IPS DF 6.9 (cell line): ENCODE results near the gene GRPEL2.

Experiments
- DNase-seq: peaks from one replicate; pipeline ENCODE4 v3.0.0-alpha.2; 2013; ENCODE audit warnings: low read depth, low spot score
- H3K27ac ChIP-seq: one replicate; pipeline ENCODE4 v1.5.1; 2013; ENCODE audit warnings: low read length, control low read depth
- H3K27me3 ChIP-seq: 2 replicates; pipeline ENCODE4 v1.6.1; 2013; ENCODE audit warnings: mild to moderate bottlenecking, low read length; ENCODE audit not compliant: control insufficient read depth, insufficient read depth
- H3K36me3 ChIP-seq: 2 replicates; pipeline ENCODE4 v1.6.1; 2013; ENCODE audit warnings: low read length; ENCODE audit not compliant: control insufficient read depth, insufficient read depth
- H3K4me1 ChIP-seq: 2 replicates; pipeline ENCODE4 v1.6.1; 2013; ENCODE audit warnings: low read length; ENCODE audit not compliant: control insufficient read depth, insufficient read depth
- H3K4me3 ChIP-seq: 2 replicates; pipeline ENCODE4 v1.5.1; 2013; ENCODE audit warnings: mild to moderate bottlenecking, low read length
- H3K9me3 ChIP-seq: 2 replicates; pipeline ENCODE4 v1.6.1; 2013; ENCODE audit warnings: low read length, inconsistent platforms; ENCODE audit not compliant: control insufficient read depth, insufficient read depth
- WGBS: extraction: QIAGEN DNeasy Blood & Tissue Kit; methylation state at CpG from one replicate; pipeline ENCODE4 v1.1.7; 2013; ENCODE audit warnings: mixed read lengths, missing lambda C conversion rate; ENCODE audit not compliant: insufficient read length, insufficient coverage; 5-methylcytosine and 5-hydroxymethylcytosine counted together

The GRPEL2 gene

DNA sequence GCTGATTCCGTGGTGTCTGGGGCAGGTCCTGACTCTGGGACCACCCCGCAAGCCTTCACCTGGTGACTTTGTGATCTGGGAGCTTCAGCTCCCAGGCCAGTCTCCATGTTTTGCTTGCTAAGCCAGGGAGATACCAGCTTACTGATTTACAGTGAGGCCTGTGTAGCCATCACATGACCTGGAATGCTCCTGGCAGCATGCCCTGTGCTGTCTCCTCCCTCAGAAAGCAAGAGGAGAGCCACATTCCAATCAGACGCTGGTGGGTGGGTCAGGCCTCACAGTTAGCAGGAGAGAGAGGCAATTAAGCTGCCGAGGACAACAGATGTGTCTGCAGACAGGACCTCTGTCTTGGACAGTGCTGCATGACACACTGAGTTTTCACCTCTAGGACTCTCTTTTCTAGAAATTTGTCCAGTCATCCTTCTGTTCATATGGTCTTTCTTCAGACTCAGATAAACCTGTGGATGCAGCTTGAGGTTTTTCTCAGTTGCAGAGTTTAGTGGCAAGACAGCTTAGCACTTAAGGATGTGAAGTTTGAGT is 24.4 kb upstream of the GRPEL2 start:
- no peak for DNase-seq
- no peaks in the 10 kb centered on the region for H3K4me1 ChIP-seq

DNA sequence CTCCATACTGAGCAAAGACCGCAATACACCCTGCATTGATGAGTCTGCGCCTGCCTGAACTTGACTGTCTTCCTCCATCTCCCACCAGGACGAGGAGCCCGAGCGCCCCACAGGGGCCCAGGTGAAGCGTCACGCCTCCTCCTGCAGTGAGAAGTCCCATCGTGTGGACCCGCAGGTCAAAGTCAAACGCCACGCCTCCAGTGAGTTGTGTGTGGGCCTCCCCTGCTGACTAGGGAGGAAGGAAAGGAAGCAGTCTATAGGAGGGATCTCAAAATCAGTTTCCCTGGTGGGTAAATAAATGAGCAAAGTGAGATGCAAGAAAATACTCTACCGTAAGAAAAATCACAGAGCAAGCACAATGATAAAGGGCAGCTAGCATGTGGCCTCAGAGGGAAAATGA is 22.8 kb upstream of the GRPEL2 start:
- DNase-seq, result no peak
- H3K9me3 ChIP-seq, result no peaks in the 10 kb centered on the region
- no peaks in the 10 kb centered on the region for H3K36me3 ChIP-seq
- H3K27me3 ChIP-seq, result no peaks in the 10 kb centered on the region
- no peak overlapping the region for H3K27ac ChIP-seq
- no peak overlapping the region for H3K4me3 ChIP-seq
- no CpG with 5 or more reads among the region's 12 CpGs for WGBS
- no peaks in the 10 kb centered on the region for H3K4me1 ChIP-seq

More for the DNA sequence above, 24.4 kb upstream of the GRPEL2 start:
- no CpG with 5 or more reads among the region's 4 CpGs for WGBS
- Histone ChIP-seq H3K27me3 (no peaks in the 10 kb centered on the region), H3K9me3 (no peaks in the 10 kb centered on the region), H3K4me3 (no peak overlapping the region), H3K36me3 (no peaks in the 10 kb centered on the region), H3K27ac (no peak overlapping the region)

DNA sequence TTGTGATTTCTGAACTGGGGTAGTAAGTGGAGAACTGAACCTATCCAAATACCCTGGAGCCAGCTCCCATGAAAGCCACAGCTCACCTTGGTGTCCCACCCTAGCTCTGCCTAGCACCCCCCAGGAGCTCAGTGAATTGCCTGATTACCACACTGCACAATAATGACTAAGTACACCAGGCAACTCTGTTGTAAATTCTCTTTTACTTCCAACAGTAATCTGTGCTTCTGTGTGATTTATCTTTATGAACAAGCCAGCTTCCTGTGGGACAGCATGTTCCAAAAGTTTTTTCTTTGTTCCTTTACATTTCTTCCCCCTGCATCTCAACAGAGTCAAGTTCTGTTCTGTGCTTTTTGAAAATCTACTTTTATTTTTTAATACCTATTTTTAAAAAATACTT is 22.1 kb upstream of the GRPEL2 start:
- Histone ChIP-seq H3K36me3 (no peaks in the 10 kb centered on the region), H3K4me3 (no peak overlapping the region), H3K9me3 (no peaks in the 10 kb centered on the region), H3K27me3 (no peaks in the 10 kb centered on the region), H3K27ac (no peak overlapping the region), H3K4me1 (no peaks in the 10 kb centered on the region)
- DNase-seq, result no peak

DNA sequence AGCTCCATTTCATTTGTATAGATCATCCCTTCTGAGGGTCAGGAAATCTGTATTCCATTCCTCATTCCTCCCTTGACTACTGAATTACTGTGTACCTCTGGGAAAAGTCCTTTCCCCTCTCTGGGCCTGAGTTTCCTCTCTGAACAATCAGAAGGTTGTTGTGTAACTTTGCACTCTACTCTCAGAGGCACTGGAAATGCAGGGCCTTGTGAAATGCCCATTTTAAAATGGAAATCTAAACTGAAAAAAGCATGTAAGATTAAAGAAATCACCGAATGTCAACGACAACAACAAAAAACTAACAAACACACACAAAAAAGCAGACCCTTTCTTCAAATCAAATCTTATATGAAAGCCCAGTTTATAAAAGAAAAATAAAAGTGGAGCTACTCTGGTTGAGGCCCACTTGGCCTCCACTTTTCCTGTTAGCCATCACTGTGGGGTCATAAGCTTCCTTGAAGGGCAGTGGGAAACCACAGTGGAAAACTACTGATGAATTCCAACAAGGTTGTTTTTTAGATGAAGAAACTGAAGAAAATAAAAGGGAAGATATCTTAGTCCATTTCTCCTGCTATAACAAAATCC is 21.6 kb upstream of the GRPEL2 start:
- DNase-seq, result no peak
- Histone ChIP-seq H3K9me3 (no peaks in the 10 kb centered on the region), H3K4me1 (no peaks in the 10 kb centered on the region), H3K27ac (no peak overlapping the region), H3K27me3 (no peaks in the 10 kb centered on the region), H3K4me3 (no peak overlapping the region), H3K36me3 (no peaks in the 10 kb centered on the region)
- WGBS, result 100% methylated on average over 2 of the region's 2 CpGs

DNA sequence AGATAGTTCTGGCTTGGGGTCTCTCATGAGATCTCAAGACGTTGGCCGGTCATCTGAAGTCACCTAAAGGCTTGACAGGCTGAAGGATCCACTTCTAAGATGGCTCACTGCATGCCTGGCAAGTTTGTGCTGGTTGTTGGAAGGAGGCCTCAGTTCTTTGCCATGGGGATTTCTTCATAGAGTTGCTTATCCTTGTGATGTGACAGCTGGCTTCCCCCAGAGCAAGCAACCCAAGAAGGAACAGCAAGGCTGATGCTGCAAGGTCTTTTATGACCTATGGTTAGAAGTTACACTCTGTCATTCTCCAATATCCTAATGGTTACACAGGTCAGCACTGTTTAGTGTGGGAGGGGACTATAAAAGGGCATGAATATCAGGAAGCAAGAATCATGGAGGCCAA is 20.7 kb upstream of the GRPEL2 start:
- no peaks in the 10 kb centered on the region for H3K27me3 ChIP-seq
- DNase-seq, result no peak
- no CpG with 5 or more reads among the region's 2 CpGs for WGBS
- H3K36me3 ChIP-seq, result no peaks in the 10 kb centered on the region
- H3K4me1 ChIP-seq, result no peaks in the 10 kb centered on the region
- no peaks in the 10 kb centered on the region for H3K9me3 ChIP-seq
- H3K4me3 ChIP-seq, result no peak overlapping the region
- H3K27ac ChIP-seq, result no peak overlapping the region

DNA sequence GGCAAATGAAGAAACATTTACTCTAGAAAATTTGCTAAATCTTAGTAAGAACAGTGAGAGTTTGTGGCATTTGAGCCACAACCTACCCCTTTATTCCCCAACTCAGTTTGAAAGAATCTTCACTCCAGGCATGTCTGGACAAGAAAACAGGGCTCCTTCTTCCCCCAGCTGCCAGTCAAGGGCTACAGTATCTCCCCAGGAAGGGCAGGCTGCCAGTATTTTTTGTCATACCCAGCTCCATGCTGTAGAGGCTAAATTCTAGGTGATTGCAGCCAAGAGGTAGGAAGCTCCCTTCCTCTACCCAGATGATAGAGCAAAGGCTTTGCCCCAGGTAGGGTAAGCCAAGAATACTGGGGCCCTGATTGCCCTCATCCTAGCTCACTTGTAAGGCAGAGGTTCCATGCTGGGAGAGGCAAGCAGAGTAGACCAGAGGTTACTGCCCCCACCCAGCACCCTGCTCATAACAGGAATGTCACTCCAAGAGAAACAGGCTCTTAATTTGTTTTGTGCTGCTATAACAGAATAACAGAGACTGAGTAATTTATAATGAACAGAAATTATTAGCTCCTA is 20.0 kb upstream of the GRPEL2 start:
- no peaks in the 10 kb centered on the region for H3K9me3 ChIP-seq
- H3K4me3 ChIP-seq, result no peak overlapping the region
- H3K36me3 ChIP-seq, result no peaks in the 10 kb centered on the region
- H3K4me1 ChIP-seq, result no peaks in the 10 kb centered on the region
- H3K27ac ChIP-seq, result no peak overlapping the region
- no peaks in the 10 kb centered on the region for H3K27me3 ChIP-seq
- DNase-seq, result no peak

DNA sequence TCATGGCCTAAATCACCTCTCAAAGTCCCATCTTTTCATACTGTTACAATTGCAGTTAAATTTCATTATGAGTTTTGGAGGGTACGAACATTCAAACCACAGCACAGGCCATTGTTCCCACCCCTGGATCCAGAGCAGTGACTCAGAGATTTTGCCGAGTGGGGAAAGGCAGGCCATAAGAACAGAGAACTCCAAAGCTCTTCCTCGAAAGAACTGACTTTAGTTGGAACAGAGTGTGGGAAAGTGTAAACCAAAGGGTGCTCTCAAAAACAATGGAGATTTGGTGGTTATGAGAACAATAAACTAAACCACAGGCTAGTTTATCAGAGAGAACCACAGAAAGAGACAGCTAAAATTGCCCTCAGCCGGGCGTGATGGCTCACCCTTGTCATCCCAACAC is 19.4 kb upstream of the GRPEL2 start:
- Histone ChIP-seq H3K9me3 (no peaks in the 10 kb centered on the region), H3K27me3 (no peaks in the 10 kb centered on the region), H3K36me3 (no peaks in the 10 kb centered on the region), H3K27ac (no peak overlapping the region), H3K4me3 (no peak overlapping the region), H3K4me1 (no peaks in the 10 kb centered on the region)
- WGBS, result no CpG with 5 or more reads among the region's 5 CpGs
- DNase-seq, result no peak

DNA sequence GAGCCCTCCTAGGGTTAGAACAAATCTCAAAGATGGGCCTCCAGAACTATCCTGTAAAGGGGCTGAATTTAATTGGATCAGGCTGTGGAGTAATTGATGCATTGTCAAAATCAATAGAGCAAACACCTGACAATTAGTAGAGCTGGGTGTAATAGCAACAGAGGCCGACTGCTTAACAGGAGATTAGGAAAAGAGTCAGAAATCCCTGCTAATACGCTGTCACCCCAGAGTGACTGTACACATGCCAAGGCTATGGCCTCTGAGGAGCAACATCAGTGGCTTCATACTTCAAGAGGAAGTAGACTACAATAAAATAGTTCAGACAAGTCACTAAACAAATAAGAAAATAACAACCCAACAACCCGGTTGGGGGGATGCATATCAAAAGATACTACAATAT is 18.7 kb upstream of the GRPEL2 start:
- no peaks in the 10 kb centered on the region for H3K9me3 ChIP-seq
- no peak overlapping the region for H3K4me3 ChIP-seq
- H3K27ac ChIP-seq, result no peak overlapping the region
- WGBS, result no CpG with 5 or more reads among the region's 3 CpGs
- no peaks in the 10 kb centered on the region for H3K36me3 ChIP-seq
- H3K27me3 ChIP-seq, result no peaks in the 10 kb centered on the region
- no peaks in the 10 kb centered on the region for H3K4me1 ChIP-seq
- DNase-seq, result no peak

DNA sequence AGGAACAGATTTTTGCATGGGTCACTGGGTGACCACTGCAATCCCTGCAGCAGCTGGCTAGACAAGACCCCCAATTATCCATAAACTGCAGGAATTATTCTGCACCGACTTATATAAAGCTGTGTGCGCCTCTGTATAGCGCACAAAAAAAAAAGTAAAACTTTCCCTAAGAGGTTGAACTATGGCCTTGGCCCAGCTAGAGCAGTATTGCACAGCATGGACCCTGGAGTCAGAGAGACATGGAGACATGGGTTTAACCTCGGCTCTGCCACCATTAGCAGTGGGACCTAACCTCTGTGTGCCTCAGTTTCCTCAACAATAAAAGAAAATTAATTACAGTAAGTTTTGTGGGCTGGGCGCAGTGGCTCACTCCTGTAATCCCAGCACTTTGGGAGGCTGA is 17.1 kb upstream of the GRPEL2 start:
- Histone ChIP-seq H3K4me3 (no peak overlapping the region), H3K36me3 (no peaks in the 10 kb centered on the region), H3K27ac (no peak overlapping the region), H3K4me1 (no peaks in the 10 kb centered on the region), H3K27me3 (no peaks in the 10 kb centered on the region), H3K9me3 (no peaks in the 10 kb centered on the region)
- no peak for DNase-seq
- no CpG with 5 or more reads among the region's 5 CpGs for WGBS

DNA sequence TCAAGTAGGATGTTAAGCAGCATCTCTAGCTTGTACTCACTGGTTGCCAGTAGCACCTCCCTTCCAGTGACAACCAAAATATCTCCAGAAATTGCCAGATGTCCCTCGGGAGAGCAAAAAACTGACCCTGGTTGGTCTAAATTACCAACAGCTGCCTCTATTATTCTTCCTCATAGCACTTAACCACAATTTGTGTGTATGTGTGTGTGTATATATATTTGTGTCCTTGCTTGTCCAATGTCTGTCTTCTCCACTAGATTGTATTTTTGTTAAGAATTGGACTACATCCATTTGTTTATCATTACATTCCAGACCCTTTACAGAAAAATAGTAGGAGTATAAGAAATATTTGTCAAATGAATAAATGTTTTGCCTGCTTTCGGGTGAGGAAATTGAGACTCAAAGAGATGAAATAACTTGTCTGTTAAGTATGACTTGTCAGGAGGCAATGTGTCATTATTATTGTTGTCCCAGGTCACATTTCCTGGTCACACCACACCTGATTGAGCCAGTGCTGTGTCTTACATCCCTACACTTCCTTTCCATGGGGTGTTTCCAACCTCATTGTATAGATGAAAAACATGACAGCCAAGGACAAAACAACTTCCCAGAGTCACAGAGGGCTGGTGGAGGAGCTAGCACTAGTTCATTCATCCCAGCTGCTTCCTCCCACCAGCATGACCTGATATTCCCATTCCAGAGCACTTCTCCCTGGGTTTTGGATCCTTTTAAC is 11.4 kb upstream of the GRPEL2 start:
- DNase-seq, result no peak
- WGBS, result no CpG with 5 or more reads among the region's 2 CpGs
- H3K27me3 ChIP-seq, result no peaks in the 10 kb centered on the region
- no peak overlapping the region for H3K4me3 ChIP-seq
- H3K27ac ChIP-seq, result no peak overlapping the region
- H3K9me3 ChIP-seq, result no peaks in the 10 kb centered on the region
- H3K4me1 ChIP-seq, result no peaks in the 10 kb centered on the region
- no peaks in the 10 kb centered on the region for H3K36me3 ChIP-seq

DNA sequence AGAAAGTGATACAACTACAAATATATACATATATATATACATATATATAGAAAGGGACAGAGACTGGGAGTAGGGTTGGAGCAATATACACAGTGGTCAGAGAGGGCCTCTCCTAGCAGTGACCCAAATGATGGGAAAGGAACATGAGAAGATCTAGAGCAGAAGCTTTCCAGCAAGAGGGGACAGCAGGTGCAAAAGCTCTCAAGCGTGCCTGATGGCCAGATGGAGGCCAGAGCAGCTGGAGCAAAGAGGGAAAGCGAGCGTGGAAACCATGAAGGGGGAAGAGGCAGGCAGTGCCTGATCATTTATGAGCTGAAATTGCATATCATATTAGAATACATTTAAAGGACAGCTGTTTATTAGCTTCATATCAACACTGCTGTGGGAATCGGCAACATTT is 7.6 kb upstream of the GRPEL2 start:
- Histone ChIP-seq H3K4me3 (no peak overlapping the region), H3K27me3 (no peaks in the 10 kb centered on the region), H3K27ac (no peak overlapping the region), H3K36me3 (no peaks in the 10 kb centered on the region), H3K4me1 (no peaks in the 10 kb centered on the region), H3K9me3 (no peaks in the 10 kb centered on the region)
- DNase-seq, result no peak
- no CpG with 5 or more reads among the region's 4 CpGs for WGBS
